ENCODE results near the gene MAG.

DNA sequence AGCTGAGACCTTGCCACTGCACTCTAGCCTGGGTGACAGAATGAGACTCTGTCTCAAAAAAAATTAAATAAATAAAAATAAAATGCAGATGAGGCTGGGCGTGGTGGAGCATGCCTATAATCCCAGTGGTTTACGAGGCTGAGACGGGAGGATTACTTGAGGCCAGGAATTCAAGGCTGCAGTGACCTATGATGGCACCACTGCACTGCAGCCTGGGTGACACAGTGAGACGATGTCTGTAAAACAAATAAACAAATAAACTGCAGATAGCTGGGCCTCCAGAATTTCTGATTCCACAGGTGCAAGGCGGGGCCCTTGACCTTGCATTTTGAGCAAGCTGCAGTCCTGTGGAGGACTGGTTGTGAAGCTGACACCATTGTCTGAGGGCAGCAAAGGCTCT, 3.1 kb upstream of the MAG start:
- TF ChIP-seq, protein P1, sequence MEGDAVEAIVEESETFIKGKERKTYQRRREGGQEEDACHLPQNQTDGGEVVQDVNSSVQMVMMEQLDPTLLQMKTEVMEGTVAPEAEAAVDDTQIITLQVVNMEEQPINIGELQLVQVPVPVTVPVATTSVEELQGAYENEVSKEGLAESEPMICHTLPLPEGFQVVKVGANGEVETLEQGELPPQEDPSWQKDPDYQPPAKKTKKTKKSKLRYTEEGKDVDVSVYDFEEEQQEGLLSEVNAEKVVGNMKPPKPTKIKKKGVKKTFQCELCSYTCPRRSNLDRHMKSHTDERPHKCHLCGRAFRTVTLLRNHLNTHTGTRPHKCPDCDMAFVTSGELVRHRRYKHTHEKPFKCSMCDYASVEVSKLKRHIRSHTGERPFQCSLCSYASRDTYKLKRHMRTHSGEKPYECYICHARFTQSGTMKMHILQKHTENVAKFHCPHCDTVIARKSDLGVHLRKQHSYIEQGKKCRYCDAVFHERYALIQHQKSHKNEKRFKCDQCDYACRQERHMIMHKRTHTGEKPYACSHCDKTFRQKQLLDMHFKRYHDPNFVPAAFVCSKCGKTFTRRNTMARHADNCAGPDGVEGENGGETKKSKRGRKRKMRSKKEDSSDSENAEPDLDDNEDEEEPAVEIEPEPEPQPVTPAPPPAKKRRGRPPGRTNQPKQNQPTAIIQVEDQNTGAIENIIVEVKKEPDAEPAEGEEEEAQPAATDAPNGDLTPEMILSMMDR (conservative IDR thresholded peaks at IDR 0.05 in 1 of 2, IDR thresholded peaks at IDR 0.05 in 1 of 2; ENCODE audit: extremely low read depth in 1 of 2, insufficient read depth in 1 of 2, low read depth in 1 of 2, low read length in 2 of 2): no peak
- no peak for TF ChIP-seq EZH2 (IDR thresholded peaks at IDR 0.05; ENCODE audit: borderline replicate concordance, low read length)
